ENCODE results near the gene ST3GAL4. TPM values are rescaled to one million over a fixed set of nuclear protein-coding genes. Genes with fewer than 3 reads are reported as not detected.

ST3GAL4 gene
- total RNA-seq, 1 experiment from 2014 or later, result 13.6 TPM

GRCh38 chr11:126343051-126343450 lies 12.4 kb upstream of the ST3GAL4 start:
- Histone ChIP-seq H3K9me3 (ENCODE audit: control insufficient read depth, low read depth, low read length) (no peaks in the 10 kb centered on the region), H3K56ac (ENCODE audit: insufficient read length, low read depth, low read length) (no peak overlapping the region)
- TF ChIP-seq, protein P1, sequence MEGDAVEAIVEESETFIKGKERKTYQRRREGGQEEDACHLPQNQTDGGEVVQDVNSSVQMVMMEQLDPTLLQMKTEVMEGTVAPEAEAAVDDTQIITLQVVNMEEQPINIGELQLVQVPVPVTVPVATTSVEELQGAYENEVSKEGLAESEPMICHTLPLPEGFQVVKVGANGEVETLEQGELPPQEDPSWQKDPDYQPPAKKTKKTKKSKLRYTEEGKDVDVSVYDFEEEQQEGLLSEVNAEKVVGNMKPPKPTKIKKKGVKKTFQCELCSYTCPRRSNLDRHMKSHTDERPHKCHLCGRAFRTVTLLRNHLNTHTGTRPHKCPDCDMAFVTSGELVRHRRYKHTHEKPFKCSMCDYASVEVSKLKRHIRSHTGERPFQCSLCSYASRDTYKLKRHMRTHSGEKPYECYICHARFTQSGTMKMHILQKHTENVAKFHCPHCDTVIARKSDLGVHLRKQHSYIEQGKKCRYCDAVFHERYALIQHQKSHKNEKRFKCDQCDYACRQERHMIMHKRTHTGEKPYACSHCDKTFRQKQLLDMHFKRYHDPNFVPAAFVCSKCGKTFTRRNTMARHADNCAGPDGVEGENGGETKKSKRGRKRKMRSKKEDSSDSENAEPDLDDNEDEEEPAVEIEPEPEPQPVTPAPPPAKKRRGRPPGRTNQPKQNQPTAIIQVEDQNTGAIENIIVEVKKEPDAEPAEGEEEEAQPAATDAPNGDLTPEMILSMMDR (conservative IDR thresholded peaks at IDR 0.05), result no peak

More at GRCh38 chr11:126343051-126343450, 12.4 kb upstream of the ST3GAL4 start:
- Histone ChIP-seq H2BK20ac (ENCODE audit: low read depth, low read length, poor library complexity, severe bottlenecking) (no peak overlapping the region), H3K27ac (ENCODE audit: insufficient read length, low read depth, low read length) (no peak overlapping the region), H3K79me1 (ENCODE audit: insufficient read depth, low read depth, low read length, poor library complexity, severe bottlenecking) (no peaks in the 10 kb centered on the region), H2AFZ (ENCODE audit: low read length) (no peak overlapping the region), H3K18ac (ENCODE audit: insufficient read length, low read depth, low read length) (no peak overlapping the region), H3K23me2 (ENCODE audit: insufficient read length, low read depth, low read length, poor library complexity, severe bottlenecking) (no peaks in the 10 kb centered on the region), H3K9ac (ENCODE audit: extremely low read depth, insufficient read length, low read length) (no peak overlapping the region), H4K5ac (ENCODE audit: insufficient read length, low read depth, low read length) (no peak overlapping the region), H4K91ac (ENCODE audit: insufficient read length, low read depth, low read length) (no peak overlapping the region), H3T11ph (ENCODE audit: low read length) (no peak overlapping the region), H2BK5ac (ENCODE audit: insufficient read length, low read length) (no peak overlapping the region), H2AK5ac (ENCODE audit: insufficient read length, low read length) (no peak overlapping the region), H3K4ac (ENCODE audit: low read depth, low read length) (no peak overlapping the region), H3K79me2 (ENCODE audit: insufficient read depth, low read length) (no peaks in the 10 kb centered on the region), H3K23ac (ENCODE audit: insufficient read length, low read depth, low read length) (no peak overlapping the region), H4K8ac (replicated peaks; ENCODE audit: insufficient read length, low read depth, low read length) (no peak overlapping the region), H2BK120ac (ENCODE audit: low read depth, low read length, poor library complexity, severe bottlenecking) (no peak overlapping the region), H3K4me2 (ENCODE audit: insufficient read depth, insufficient read length, low read length) (no peak overlapping the region), H2BK12ac (ENCODE audit: insufficient read length, low read depth, low read length) (no peak overlapping the region), H2BK15ac (ENCODE audit: low read depth, low read length) (no peak overlapping the region), H3K14ac (ENCODE audit: insufficient read depth, low read length) (no peak overlapping the region), H3K27me3 (ENCODE audit: insufficient read depth, low read length) (no peaks in the 10 kb centered on the region), H4K20me1 (ENCODE audit: control insufficient read depth, insufficient read depth, insufficient read length) (no peaks in the 10 kb centered on the region), H3K4me1 (ENCODE audit: insufficient read depth, low read length) (peaks cover 14% of the 10 kb centered on the region; the same call in 1 of the 2 replicates)
- H3K4me1 Mint-ChIP-seq, result peaks cover 38 to 44% of the 10 kb centered on the region in 2 experiments
- peaks cover 23 to 62% (median 60%) of the 10 kb centered on the region in 3 experiments for H3K36me3 Mint-ChIP-seq (ENCODE audit: insufficient read depth in 1 of 3, low read depth in 3 of 3)
- H3K27ac Mint-ChIP-seq, result no peak overlapping the region; a peak in 1 of 7 replicates
- H3K4me3 Mint-ChIP-seq, result no peak overlapping the region
- no peak for DNase-seq
- no peaks in the 10 kb centered on the region for H3K27me3 Mint-ChIP-seq (ENCODE audit: low read depth)
- no peaks in the 10 kb centered on the region for H3K9me3 Mint-ChIP-seq
- no CpG with 5 or more reads among the region's 16 CpGs for WGBS (ENCODE audit: extremely low coverage, insufficient read length, low lambda C conversion rate)

Data from H9 (cell line).